Measurements from ENCODE around the gene RHAG. TPM values are rescaled to one million over a fixed set of nuclear protein-coding genes. Genes with fewer than 3 reads are reported as not detected.

RHAG gene
- total RNA-seq, 1 experiment from 2014 or later: not detected

GRCh38 chr6:49649988-49650387, 13.3 kb upstream of the RHAG start:
- Histone ChIP-seq H4K20me1 (ENCODE audit: control insufficient read depth, insufficient read depth, insufficient read length) (no peaks in the 10 kb centered on the region), H3K4me1 (ENCODE audit: insufficient read depth, low read length) (no peaks in the 10 kb centered on the region), H3K56ac (ENCODE audit: insufficient read length, low read depth, low read length) (no peak overlapping the region), H4K8ac (replicated peaks; ENCODE audit: insufficient read length, low read depth, low read length) (no peak overlapping the region), H3K4me2 (ENCODE audit: insufficient read depth, insufficient read length, low read length) (no peak overlapping the region), H3K9ac (ENCODE audit: extremely low read depth, insufficient read length, low read length) (no peak overlapping the region), H2AFZ (ENCODE audit: low read length) (no peak overlapping the region), H3T11ph (ENCODE audit: low read length) (no peak overlapping the region), H3K14ac (ENCODE audit: insufficient read depth, low read length) (no peak overlapping the region), H2BK20ac (ENCODE audit: low read depth, low read length, poor library complexity, severe bottlenecking) (no peak overlapping the region), H2AK5ac (ENCODE audit: insufficient read length, low read length) (no peak overlapping the region), H3K27me3 (ENCODE audit: insufficient read depth, low read length) (no peaks in the 10 kb centered on the region), H2BK12ac (ENCODE audit: insufficient read length, low read depth, low read length) (no peak overlapping the region), H3K23me2 (ENCODE audit: insufficient read length, low read depth, low read length, poor library complexity, severe bottlenecking) (no peaks in the 10 kb centered on the region), H3K79me1 (ENCODE audit: insufficient read depth, low read depth, low read length, poor library complexity, severe bottlenecking) (no peaks in the 10 kb centered on the region), H2BK120ac (ENCODE audit: low read depth, low read length, poor library complexity, severe bottlenecking) (no peak overlapping the region), H3K23ac (ENCODE audit: insufficient read length, low read depth, low read length) (no peak overlapping the region), H3K79me2 (ENCODE audit: insufficient read depth, low read length) (no peaks in the 10 kb centered on the region), H3K27ac (ENCODE audit: insufficient read length, low read depth, low read length) (no peak overlapping the region), H2BK15ac (ENCODE audit: low read depth, low read length) (no peak overlapping the region), H3K9me3 (ENCODE audit: control insufficient read depth, low read depth, low read length) (no peaks in the 10 kb centered on the region), H4K5ac (ENCODE audit: insufficient read length, low read depth, low read length) (no peak overlapping the region), H2BK5ac (ENCODE audit: insufficient read length, low read length) (no peak overlapping the region), H4K91ac (ENCODE audit: insufficient read length, low read depth, low read length) (no peak overlapping the region), H3K4ac (ENCODE audit: low read depth, low read length) (no peak overlapping the region), H3K18ac (ENCODE audit: insufficient read length, low read depth, low read length) (no peak overlapping the region)
- no peaks in the 10 kb centered on the region for H3K27me3 Mint-ChIP-seq (ENCODE audit: low read depth)
- no CpG with 5 or more reads among the region's 1 CpG for WGBS (ENCODE audit: extremely low coverage, insufficient read length, low lambda C conversion rate)
- peak overlapping the region in 1 of 3 experiments; percentile 69; a peak in 1 of 7 replicates for H3K27ac Mint-ChIP-seq
- no peak overlapping the region for H3K4me3 Mint-ChIP-seq
- TF ChIP-seq, protein P1, sequence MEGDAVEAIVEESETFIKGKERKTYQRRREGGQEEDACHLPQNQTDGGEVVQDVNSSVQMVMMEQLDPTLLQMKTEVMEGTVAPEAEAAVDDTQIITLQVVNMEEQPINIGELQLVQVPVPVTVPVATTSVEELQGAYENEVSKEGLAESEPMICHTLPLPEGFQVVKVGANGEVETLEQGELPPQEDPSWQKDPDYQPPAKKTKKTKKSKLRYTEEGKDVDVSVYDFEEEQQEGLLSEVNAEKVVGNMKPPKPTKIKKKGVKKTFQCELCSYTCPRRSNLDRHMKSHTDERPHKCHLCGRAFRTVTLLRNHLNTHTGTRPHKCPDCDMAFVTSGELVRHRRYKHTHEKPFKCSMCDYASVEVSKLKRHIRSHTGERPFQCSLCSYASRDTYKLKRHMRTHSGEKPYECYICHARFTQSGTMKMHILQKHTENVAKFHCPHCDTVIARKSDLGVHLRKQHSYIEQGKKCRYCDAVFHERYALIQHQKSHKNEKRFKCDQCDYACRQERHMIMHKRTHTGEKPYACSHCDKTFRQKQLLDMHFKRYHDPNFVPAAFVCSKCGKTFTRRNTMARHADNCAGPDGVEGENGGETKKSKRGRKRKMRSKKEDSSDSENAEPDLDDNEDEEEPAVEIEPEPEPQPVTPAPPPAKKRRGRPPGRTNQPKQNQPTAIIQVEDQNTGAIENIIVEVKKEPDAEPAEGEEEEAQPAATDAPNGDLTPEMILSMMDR (conservative IDR thresholded peaks at IDR 0.05): no peak
- no peaks in the 10 kb centered on the region for H3K4me1 Mint-ChIP-seq
- DNase-seq: no peak
- no peaks in the 10 kb centered on the region for H3K9me3 Mint-ChIP-seq
- no peaks in the 10 kb centered on the region for H3K36me3 Mint-ChIP-seq (ENCODE audit: insufficient read depth in 1 of 3, low read depth in 3 of 3)
